Esophagus muscularis mucosa (tissue), 4 donors: ENCODE results near the gene IFI27L2.

Experiments used
- EP300 ChIP-seq: sonication (generic); formaldehyde crosslinking; IDR thresholded peaks from one replicate; pipeline ENCODE4 v1.6.1; 2017; ENCODE audit warnings: antibody characterized with exemption
- POLR2A ChIP-seq: fragments of 450-650 bp; IDR thresholded peaks from one replicate; pipeline ENCODE4 v1.6.1; 2017; ENCODE audit warnings: antibody characterized with exemption, moderate library complexity, mild to moderate bottlenecking, low read depth
- POLR2AphosphoS5 ChIP-seq, 2 donors: sonication (generic); formaldehyde crosslinking; IDR thresholded peaks; one replicate each; pipeline ENCODE4 v1.6.1; 2017; ENCODE audit warnings: antibody characterized with exemption in 2 of 2
- TF ChIP-seq, protein P1 (sequence below), 3 experiments: fragments of 200-600 bp in 2 of 3; fragments of 450-650 bp in 1 of 3; sonication (generic) in 2 of 3; IDR thresholded peaks; one replicate each; pipeline ENCODE4 v1.5.1; 2017 to 2019; ENCODE audit warnings: antibody characterized with exemption in 3 of 3, mild to moderate bottlenecking in 2 of 3, moderate library complexity in 1 of 3

DNA sequence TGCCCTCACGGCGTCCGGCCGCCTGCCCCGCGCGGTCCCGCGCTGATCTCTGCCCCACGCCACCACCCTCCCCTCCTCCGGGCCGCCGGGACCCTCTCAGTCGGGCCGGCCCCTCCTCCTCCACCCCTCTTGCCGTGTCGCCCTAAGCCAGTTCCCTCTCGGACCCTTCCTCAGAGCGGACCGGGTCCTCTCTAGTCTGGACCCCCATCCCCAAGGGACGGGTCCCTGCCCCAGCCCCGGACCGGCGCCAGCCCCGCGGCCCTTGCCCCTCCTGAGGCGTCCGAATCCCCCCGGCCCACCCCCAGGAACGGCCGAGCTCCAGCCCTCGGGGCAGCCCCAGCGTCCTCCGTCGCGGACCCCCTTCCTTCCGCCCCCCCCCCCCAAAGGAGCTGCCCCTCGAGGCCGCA is 45.2 kb upstream of the IFI27L2 start:
- no peak for TF ChIP-seq POLR2A
- TF ChIP-seq, protein P1, sequence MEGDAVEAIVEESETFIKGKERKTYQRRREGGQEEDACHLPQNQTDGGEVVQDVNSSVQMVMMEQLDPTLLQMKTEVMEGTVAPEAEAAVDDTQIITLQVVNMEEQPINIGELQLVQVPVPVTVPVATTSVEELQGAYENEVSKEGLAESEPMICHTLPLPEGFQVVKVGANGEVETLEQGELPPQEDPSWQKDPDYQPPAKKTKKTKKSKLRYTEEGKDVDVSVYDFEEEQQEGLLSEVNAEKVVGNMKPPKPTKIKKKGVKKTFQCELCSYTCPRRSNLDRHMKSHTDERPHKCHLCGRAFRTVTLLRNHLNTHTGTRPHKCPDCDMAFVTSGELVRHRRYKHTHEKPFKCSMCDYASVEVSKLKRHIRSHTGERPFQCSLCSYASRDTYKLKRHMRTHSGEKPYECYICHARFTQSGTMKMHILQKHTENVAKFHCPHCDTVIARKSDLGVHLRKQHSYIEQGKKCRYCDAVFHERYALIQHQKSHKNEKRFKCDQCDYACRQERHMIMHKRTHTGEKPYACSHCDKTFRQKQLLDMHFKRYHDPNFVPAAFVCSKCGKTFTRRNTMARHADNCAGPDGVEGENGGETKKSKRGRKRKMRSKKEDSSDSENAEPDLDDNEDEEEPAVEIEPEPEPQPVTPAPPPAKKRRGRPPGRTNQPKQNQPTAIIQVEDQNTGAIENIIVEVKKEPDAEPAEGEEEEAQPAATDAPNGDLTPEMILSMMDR (IDR thresholded peaks at IDR 0.05) = no peak
- TF ChIP-seq POLR2AphosphoS5 (IDR thresholded peaks at IDR 0.05) = no peak
- no peak for TF ChIP-seq EP300
